Measurements from ENCODE around the gene GABRG3. TPM values are rescaled to one million over a fixed set of nuclear protein-coding genes. Genes with fewer than 3 reads are reported as not detected.

The GABRG3 gene
- total and polyA plus RNA-seq, 12 donors, result 0.08 to 1.1 (median 0.44) TPM; not detected in 5

- no peaks in the 10 kb centered on the region for H3K4me1 ChIP-seq (replicated peaks in 1 of 2)
- intact Hi-C loops (cut with DNase I), result no loop called here
- no peak overlapping the region for H3K27ac ChIP-seq
- peaks cover 0 to 3% (median 0%) of the 10 kb centered on the region in 3 donors for H3K9me3 ChIP-seq (replicated peaks in 1 of 3)
- no peak for TF ChIP-seq CTCF (IDR thresholded peaks at IDR 0.05)
- TF ChIP-seq POLR2A (IDR thresholded peaks at IDR 0.05), result no peak
- H3K4me3 ChIP-seq, result no peak overlapping the region
- H3K36me3 ChIP-seq (replicated peaks in 1 of 2), result no peaks in the 10 kb centered on the region
- WGBS, 4 donors, result 52 to 68% (median 61%) methylated on average over 9 of the region's 9 CpGs
- no peaks in the 10 kb centered on the region for H3K27me3 ChIP-seq
- no peak for DNase-seq
These were observed 120.4 kb downstream of the GABRG3 start for GRCh38 chr15:27091270-27091940.

- H3K4me1 ChIP-seq (replicated peaks in 1 of 2), result no peaks in the 10 kb centered on the region
- no peak overlapping the region for H3K4me3 ChIP-seq
- no peak overlapping the region for H3K27ac ChIP-seq
- H3K9me3 ChIP-seq (replicated peaks in 1 of 3), result peaks cover 0 to 3% (median 0%) of the 10 kb centered on the region in 3 donors
- no peaks in the 10 kb centered on the region for H3K27me3 ChIP-seq
- intact Hi-C loops (cut with DNase I), result no loop called here
- no peaks in the 10 kb centered on the region for H3K36me3 ChIP-seq (replicated peaks in 1 of 2)
- 58 to 72% (median 61%) methylated on average over 9 to 10 of the region's 10 CpGs for whole genome bisulfite sequencing, 4 donors
- no peak for TF ChIP-seq CTCF (IDR thresholded peaks at IDR 0.05)
- no peak for DNase-seq
These were observed 121.4 kb downstream of the GABRG3 start for GRCh38 chr15:27092390-27092789.

- peaks cover 0 to 3% (median 0%) of the 10 kb centered on the region in 3 donors for H3K9me3 ChIP-seq (replicated peaks in 1 of 3)
- DNase-seq, result no peak
- no peak overlapping the region for H3K27ac ChIP-seq
- intact Hi-C loops (cut with DNase I), result no loop called here
- no peaks in the 10 kb centered on the region for H3K4me1 ChIP-seq (replicated peaks in 1 of 2)
- 69 to 75% (median 73%) methylated on average over 1 of the region's 1 CpG for WGBS, 4 donors
- TF ChIP-seq POLR2A (IDR thresholded peaks at IDR 0.05), result no peak
- no peak for TF ChIP-seq CTCF (IDR thresholded peaks at IDR 0.05)
- H3K27me3 ChIP-seq, result no peaks in the 10 kb centered on the region
- no peak overlapping the region for H3K4me3 ChIP-seq
- H3K36me3 ChIP-seq (replicated peaks in 1 of 2), result no peaks in the 10 kb centered on the region
These were observed 123.3 kb downstream of the GABRG3 start for GRCh38 chr15:27094235-27094634.

GRCh38 chr15:27095886-27096624 lies 125.1 kb downstream of the GABRG3 start:
- Histone ChIP-seq H3K36me3 (replicated peaks in 1 of 2) (no peaks in the 10 kb centered on the region), H3K4me3 (no peak overlapping the region), H3K27me3 (no peaks in the 10 kb centered on the region), H3K9me3 (replicated peaks in 1 of 3) (no peaks in the 10 kb centered on the region), H3K27ac (no peak overlapping the region), H3K4me1 (replicated peaks in 1 of 2) (no peaks in the 10 kb centered on the region)
- TF ChIP-seq POLR2A (IDR thresholded peaks at IDR 0.05), result no peak
- 64 to 73% (median 73%) methylated on average over 8 of the region's 8 CpGs for WGBS, 4 donors
- DNase-seq, result no peak
- intact Hi-C loops (cut with DNase I), result no loop called here

Measured in adrenal gland (tissue), 12 donors.